ENCODE results near the gene GPR155.

DNA sequence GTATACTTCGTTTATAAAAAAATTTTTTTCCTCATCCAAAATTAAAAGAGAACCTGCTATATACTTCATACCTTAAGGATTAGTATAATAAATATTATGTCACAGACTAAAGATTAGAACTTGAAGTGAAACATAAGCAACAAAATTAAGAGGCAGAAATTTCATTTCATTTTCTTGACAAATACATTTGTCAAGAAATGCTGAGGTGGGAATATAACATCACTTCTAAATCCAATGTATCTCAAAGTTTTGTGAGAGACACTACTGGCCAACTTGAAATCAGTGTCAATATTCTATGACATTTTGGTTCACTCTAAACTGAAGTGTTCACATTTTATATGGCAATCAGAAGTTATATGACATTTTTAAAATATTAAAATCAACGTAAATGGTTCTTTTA is 47.5 kb downstream of the GPR155 start:
- no peak for TF ChIP-seq POLR2A (IDR thresholded peaks at IDR 0.05)
- TF ChIP-seq, protein P1, sequence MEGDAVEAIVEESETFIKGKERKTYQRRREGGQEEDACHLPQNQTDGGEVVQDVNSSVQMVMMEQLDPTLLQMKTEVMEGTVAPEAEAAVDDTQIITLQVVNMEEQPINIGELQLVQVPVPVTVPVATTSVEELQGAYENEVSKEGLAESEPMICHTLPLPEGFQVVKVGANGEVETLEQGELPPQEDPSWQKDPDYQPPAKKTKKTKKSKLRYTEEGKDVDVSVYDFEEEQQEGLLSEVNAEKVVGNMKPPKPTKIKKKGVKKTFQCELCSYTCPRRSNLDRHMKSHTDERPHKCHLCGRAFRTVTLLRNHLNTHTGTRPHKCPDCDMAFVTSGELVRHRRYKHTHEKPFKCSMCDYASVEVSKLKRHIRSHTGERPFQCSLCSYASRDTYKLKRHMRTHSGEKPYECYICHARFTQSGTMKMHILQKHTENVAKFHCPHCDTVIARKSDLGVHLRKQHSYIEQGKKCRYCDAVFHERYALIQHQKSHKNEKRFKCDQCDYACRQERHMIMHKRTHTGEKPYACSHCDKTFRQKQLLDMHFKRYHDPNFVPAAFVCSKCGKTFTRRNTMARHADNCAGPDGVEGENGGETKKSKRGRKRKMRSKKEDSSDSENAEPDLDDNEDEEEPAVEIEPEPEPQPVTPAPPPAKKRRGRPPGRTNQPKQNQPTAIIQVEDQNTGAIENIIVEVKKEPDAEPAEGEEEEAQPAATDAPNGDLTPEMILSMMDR (IDR thresholded peaks at IDR 0.05 in 8 of 11, conservative IDR thresholded peaks at IDR 0.05 in 3 of 11) = no peak

Data from spleen (tissue), 7 donors.